GM19452 (cell line): ENCODE data around the gene P4HTM.

Experiments
- ATAC-seq: cut with Tn5 transposase; IDR thresholded peaks from one replicate; pipeline ENCODE4 v1.9.1; 2021; ENCODE audit not compliant: unreplicated experiment

Gene P4HTM

DNA sequence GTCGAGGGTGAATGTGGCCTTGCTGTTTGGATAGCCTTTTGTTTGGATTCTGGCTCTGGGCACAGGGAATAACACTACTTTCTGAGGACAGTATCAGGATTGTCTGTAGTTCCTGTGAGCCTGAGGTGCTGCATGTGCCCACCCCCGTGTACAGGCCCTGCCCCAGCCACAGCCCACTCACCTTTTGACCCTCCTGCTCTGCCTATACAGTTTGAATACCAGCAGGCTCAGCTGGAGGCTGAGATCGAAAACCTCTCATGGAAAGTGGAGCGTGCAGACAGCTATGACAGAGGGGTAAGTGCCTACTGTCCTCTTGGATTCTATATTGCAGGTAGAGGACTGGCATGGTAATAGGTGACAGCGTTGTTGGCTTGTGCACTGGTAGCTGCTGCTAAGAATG lies 7.4 kb upstream of the P4HTM start:
- no peak for ATAC-seq

DNA sequence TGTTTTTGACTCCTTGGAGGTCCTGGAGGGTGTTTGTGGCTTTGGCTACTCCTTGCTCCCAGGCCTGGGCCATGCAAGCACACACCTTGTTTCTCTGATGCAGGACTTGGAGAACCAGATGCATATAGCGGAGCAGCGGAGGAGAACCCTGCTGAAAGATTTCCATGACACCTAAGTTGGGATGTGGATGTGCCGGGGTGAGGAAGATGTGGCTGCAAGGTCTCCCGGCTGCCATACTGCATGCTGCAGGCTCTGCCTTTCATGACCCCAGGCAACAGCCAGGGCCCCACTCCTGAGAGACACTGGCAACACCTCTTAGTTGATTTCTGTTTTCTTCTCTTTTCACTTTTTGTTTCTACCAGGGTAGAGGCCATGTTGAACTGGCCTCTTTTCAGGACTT lies 6.9 kb upstream of the P4HTM start:
- no peak for ATAC-seq

GRCh38 chr3:48984663-48985062 lies 5.4 kb upstream of the P4HTM start:
- no peak for ATAC-seq

DNA sequence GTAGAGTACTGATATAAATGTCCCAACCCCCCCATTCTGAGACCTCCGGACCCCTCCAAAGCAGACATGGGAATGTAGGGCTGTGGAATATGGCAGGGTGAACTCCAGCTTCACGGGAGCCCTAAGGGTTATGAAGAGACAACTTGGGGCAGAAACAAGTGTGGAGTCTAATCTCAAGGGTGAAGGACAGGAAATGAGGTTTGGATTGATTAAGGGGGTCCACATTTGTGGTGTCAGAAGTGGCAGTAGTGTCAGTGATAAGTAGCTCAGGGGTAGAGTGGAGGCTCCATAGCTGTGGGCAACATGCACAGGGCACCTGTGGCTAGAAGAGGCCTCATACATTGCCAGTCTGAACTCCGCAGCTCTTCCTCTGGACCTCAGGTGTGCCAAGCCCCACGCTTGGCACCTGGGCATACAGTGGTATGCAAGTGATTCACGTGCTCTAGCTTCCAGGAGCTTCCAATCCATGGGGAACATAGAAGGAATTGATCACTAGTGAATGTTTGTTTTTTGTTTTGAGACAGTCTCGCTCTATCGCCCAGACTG lies 4.1 kb upstream of the P4HTM start:
- no peak for ATAC-seq

- ATAC-seq: no peak
Observed at GRCh38 chr3:48989126-48989795, 780 bp upstream of the P4HTM start.

GRCh38 chr3:48990636-48991469 lies 812 bp downstream of the P4HTM start:
- ATAC-seq: no peak

DNA sequence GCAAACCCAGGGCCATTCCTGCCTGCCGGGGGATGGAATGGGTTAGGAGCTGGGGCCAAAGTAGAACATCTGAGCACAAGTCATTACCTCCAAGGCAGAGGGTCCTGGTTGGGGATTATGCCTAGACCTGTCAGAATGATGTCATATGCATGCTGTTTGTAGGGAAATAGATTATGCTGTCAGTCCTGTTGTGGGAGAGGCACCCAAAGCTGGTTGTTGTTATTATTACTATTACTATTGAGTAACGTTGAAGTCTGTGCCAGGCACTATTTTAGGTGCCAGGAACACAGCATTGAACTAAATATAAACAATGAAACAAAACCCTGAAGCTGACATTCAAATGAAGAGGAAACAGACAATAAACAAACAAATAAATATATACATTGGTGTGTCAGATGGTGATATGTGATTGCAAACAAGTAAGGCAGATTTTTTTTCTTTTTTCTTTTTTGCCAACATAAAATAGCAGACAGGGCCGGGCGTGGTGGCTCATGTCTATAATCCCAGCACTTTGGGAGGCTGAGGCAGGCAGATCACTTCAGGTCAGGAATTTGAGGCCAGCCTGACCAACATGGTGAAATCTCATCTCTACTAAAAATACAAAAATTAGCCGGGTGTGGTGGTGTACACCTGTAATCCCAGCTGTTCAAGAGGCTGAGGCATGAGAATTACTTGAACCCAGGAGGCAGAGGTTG lies 2.0 kb downstream of the P4HTM start:
- no peak for ATAC-seq

DNA sequence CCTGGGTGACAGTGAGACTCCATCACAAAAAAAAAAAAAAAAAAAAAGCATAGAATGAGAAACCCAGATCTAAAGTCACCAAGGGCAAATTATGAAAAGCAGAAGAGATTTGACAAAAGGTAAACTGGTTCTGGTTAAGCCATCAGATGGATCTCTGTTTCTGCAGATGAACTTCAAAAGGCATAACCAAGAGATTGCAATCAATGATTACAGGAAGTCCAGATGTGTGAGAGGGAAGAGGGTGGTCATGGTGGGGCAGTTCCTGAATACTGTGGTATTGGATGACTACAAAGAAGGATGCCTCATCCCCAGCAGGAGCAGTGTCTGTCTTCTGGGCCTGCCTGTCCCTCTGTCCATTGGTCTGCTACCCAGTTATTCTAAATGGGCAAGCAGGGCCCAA lies 3.8 kb downstream of the P4HTM start:
- no peak for ATAC-seq

- ATAC-seq: no peak
Observed at GRCh38 chr3:48996640-48997039, 6.6 kb downstream of the P4HTM start.

- no peak for ATAC-seq
Observed at GRCh38 chr3:48997102-48997635, 7.1 kb downstream of the P4HTM start.

GRCh38 chr3:48997714-48998637 lies 7.9 kb downstream of the P4HTM start:
- ATAC-seq: no peak

GRCh38 chr3:48999085-48999858 lies 9.2 kb downstream of the P4HTM start:
- ATAC-seq: no peak

- no peak for ATAC-seq
Observed at GRCh38 chr3:49001155-49001554, 11.1 kb downstream of the P4HTM start.

DNA sequence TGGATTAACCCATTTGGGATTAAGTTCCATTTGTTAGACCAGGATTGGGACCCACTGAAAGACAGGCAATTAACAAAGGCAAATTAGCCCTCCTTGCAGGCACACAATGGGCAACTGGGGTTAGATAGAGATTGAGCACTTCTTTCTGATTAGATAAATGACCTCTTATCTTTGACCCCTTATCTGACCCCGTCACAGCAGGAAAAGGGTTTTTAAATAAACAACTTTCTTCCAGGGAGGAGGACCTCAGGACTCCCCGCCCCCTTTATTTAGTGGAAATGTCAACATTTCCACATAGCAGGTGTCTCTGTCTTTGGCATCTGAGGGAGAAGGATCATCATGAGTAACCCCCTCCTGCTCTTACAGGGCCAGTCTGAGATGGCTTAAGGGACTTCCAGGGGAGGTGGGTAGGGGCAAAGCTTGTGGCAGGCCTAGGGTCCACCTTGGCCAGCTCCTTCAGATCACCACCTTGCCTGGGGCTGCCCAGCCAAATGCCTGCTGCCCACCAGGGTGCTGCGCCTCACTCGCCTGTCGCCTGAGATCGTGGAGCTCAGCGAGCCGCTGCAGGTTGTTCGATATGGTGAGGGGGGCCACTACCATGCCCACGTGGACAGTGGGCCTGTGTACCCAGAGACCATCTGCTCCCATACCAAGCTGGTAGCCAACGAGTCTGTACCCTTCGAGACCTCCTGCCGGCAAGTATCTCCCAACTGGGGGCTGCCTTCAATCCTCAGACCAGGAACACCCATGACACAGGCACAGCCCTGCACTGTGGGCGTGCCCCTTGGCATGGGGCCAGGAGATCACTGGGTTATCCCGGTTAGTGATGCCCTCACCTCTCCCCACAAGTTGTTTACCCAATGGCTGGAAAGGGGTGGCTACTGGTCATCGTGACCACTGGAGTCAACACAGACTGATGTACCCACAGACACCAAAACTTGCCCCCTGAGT lies 14.6 kb downstream of the P4HTM start:
- ATAC-seq: no peak

DNA sequence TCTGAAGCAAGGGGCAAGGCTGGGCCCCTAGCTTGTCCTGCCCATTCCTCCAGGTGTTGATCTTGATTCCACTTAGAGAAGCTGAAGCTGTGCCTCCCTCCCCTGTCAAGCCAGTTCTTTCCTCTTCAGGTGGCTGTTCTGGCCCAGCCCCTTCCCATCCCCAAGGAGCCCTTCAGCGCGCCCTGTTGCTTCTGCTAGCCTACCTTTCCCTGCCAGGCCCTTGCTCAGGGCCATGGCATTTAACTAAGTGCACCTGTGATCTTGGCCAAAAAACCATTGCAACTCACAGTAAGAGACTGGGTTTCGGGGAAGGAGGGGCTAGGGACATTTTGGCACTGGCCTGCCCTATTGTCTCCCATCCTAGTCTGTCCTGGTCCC lies 15.3 kb downstream of the P4HTM start:
- no peak for ATAC-seq

DNA sequence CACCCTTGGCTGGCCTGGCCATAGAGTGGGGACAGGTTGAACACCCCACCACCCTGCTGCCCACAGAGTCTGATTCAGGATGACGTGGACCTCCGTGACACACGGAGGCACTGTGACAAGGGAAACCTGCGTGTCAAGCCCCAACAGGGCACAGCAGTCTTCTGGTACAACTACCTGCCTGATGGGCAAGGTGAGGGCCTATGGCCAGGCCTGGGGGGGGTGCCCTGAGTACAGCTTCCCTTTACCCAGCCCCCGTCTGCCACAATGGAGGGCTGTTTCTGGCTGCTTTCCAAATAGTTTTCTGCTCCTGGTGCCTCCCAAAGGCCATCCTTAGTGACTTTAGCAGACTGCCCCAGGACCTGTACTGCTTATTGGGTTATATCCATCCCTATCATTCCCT lies 16.0 kb downstream of the P4HTM start:
- no peak for ATAC-seq

GRCh38 chr3:49006408-49007067 lies 16.5 kb downstream of the P4HTM start:
- ATAC-seq: no peak
